Measurements from ENCODE around the gene PIGV.

PIGV gene

DNA sequence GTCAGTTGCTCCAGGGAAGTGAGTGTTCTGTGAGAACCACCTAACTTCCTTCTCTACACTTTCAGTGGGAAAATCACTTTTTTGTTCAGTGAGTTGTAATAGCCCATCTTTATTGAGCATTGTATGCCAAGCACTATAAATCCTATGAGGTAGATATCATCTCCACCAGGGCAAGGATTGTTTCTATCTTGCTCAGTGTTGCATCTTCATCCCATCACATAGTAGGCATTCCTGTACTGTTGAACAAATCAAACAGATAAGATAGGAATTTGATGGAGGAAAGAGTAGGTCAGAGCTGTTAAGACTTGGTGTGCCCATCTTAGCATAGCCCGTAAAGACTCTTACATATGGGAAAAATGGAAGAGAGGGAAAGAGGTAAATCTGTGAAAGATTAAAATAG lies 2.9 kb upstream of the PIGV start:
- ChIA-PET CTCF (interaction anchor here (1.2 kb wide), 1 partner anchor 368 kb away, joined by 3 read pairs; no protein-coding TSS in a partner anchor), POLR2A (interaction anchor here (0.7 to 7.7 kb wide), 4 partner anchors 80 to 92 kb away, joined by 3 to 100 read pairs (median 8); no protein-coding TSS in a partner anchor)
- TF ChIP-seq ZNF384 (IDR thresholded peaks at IDR 0.05) (no peak), SUZ12 (IDR thresholded peaks at IDR 0.05) (no peak), SP1 (IDR thresholded peaks at IDR 0.05) (no peak), NFRKB (IDR thresholded peaks at IDR 0.05) (no peak)
- DNase-seq (ENCODE audit: extremely low spot score): no peak

DNA sequence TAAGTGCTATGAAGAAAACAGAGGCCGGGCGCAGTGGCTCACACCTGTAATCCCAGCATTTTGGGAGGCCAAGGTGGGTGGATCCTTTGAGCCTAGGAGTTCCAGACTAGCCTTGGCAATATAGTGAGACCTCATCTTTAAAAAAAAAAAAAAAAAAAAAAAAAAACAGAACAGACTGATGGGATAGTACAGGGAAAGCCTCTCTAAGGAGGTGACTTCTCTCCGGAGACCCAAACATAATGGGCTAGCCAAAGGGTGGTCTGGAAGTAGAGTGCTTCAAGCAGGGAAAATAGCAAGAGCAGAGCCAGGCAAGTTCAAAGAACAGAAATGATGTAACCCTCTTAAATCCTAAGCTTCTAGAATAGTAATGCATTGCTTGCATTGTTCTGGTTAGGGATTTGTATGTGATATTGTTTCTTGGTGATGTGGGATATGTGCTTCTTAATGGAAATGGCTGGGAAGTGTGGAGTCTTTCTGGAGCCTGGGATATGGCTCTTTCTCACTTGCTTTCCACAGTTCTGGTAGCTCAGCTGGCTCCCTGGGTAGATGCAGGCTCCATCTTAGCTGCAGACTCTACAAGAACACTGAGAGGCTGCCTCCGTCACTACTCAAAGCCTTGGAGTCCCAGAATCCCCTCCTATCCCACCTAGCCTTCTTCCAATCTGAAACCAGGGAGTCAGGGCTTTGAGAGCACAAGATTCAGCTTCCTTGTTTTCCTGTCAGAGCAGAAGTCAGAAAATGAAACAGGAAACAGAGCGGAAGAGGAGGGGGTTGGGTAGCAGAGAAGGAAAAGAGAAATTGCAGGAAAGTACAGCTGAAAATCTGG lies 1.9 kb upstream of the PIGV start:
- DNase-seq (ENCODE audit: extremely low spot score): no peak
- POLR2A ChIA-PET: interaction anchor here (0.5 to 7.7 kb wide), 10 partner anchors 9 to 114 kb away, joined by 3 to 100 read pairs (median 4); partner anchors contain the start of gene ZDHHC18
- TF ChIP-seq ZNF384 (IDR thresholded peaks at IDR 0.05) (no peak), FOXM1 (IDR thresholded peaks at IDR 0.05; ENCODE audit: borderline replicate concordance) (no peak), SP1 (IDR thresholded peaks at IDR 0.05) (no peak), ARNT (IDR thresholded peaks at IDR 0.05) (no peak), LEF1 (IDR thresholded peaks at IDR 0.05; ENCODE audit: borderline replicate concordance) (no peak), ELF4 (IDR thresholded peaks at IDR 0.05) (no peak), SUZ12 (IDR thresholded peaks at IDR 0.05) (no peak), FOXA1 (IDR thresholded peaks at IDR 0.05) (no peak), BHLHE40 (IDR thresholded peaks at IDR 0.05; ENCODE audit: borderline replicate concordance) (no peak), TARDBP (IDR thresholded peaks at IDR 0.05) (no peak), L3MBTL2 (conservative IDR thresholded peaks at IDR 0.05) (no peak), HDGF (IDR thresholded peaks at IDR 0.05; ENCODE audit: borderline replicate concordance) (no peak), NFRKB (IDR thresholded peaks at IDR 0.05) (no peak)
- TF ChIP-seq, protein P1, sequence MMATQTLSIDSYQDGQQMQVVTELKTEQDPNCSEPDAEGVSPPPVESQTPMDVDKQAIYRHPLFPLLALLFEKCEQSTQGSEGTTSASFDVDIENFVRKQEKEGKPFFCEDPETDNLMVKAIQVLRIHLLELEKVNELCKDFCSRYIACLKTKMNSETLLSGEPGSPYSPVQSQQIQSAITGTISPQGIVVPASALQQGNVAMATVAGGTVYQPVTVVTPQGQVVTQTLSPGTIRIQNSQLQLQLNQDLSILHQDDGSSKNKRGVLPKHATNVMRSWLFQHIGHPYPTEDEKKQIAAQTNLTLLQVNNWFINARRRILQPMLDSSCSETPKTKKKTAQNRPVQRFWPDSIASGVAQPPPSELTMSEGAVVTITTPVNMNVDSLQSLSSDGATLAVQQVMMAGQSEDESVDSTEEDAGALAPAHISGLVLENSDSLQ (IDR thresholded peaks at IDR 0.05): no peak
- CTCF ChIA-PET: interaction anchor here (0.8 to 1.0 kb wide), 4 partner anchors 41 to 184 kb away, joined by 3 to 4 read pairs (median 4); partner anchors contain the start of gene ZDHHC18

DNA sequence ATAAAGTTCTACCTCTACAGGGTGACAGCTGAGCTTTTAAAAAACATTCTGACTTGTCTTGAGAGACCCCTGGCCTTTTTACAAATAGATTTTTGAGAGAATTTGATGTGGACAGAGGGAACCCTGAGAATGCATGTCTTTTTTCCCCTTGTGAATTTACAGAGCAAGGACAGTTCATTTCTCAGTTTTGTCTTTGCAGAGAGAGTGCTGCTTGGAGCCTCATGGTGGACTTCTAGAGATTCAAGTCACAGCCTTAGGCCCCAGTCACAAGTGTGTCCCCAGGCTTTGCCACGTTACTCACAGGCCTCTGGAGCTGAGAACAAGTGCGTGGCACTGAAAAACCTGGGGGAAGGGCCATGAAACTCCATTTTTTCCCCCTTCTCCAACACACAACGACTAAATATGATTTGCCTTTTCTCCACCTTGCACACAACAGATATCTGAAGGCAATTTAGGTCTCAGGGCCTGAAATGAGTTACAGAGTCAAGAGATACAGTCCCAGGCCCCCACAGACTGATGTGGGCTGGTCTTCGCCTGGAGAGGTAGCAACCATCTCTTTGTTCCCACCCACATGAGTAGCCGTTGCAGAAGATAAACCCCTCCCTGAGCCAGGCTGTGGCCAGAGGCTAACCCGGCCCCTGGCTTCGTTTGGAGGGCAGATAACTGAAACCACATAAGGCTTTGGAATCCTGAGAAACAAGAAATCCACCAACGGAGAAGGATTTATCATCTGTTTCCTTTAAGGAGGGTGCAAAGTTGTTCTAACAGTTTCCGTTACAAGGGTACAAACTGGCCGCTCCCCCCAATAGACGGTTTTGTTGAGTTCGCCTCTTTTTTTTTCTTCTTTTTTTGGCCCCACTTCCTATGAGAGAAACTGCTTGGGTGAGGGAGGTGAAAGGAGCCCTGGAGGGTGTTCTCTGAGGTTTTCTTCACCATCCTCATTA lies 1.0 kb upstream of the PIGV start:
- ChIA-PET CTCF (interaction anchor here (0.8 to 1.0 kb wide), 4 partner anchors 40 to 185 kb away, joined by 3 to 4 read pairs (median 4); partner anchors contain the start of gene ZDHHC18), POLR2A (interaction anchor here (0.5 to 7.7 kb wide), 10 partner anchors 10 to 188 kb away, joined by 3 to 100 read pairs (median 4); partner anchors contain the start of gene ZDHHC18)
- TF ChIP-seq FOXK2 (IDR thresholded peaks at IDR 0.05) (no peak), L3MBTL2 (conservative IDR thresholded peaks at IDR 0.05) (no peak), FOXA1 (IDR thresholded peaks at IDR 0.05) (no peak), SUZ12 (IDR thresholded peaks at IDR 0.05) (no peak), HDGF (IDR thresholded peaks at IDR 0.05; ENCODE audit: borderline replicate concordance) (no peak), ARNT (IDR thresholded peaks at IDR 0.05) (no peak)
- peak; percentile 27 for DNase-seq (ENCODE audit: extremely low spot score)

DNA sequence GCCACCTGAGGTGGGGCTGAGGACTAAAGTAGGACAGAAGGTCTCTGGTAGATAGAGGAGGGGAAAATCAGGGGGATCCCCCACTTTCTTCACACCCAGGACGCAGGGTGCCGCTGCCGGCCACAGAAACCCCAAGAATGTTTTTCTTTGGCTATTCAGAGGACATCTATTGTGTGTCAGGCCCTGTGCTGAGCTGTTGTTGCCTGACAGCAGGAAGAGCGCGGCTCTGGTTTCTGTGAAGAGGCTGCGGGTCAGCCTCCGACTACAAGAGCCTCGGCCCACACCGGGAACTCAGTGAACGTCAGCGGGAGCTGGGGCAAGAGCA lies 407 bp upstream of the PIGV start:
- DNase-seq (ENCODE audit: extremely low spot score): no peak
- CTCF ChIA-PET: interaction anchor here (0.6 to 4.2 kb wide), 3 partner anchors 9 to 184 kb away, joined by 3 to 51 read pairs (median 7); no protein-coding TSS in a partner anchor
- no peak for TF ChIP-seq ARNT (IDR thresholded peaks at IDR 0.05)
- no peak for TF ChIP-seq TARDBP (IDR thresholded peaks at IDR 0.05)
- TF ChIP-seq BHLHE40 (IDR thresholded peaks at IDR 0.05; ENCODE audit: borderline replicate concordance): no peak
- TF ChIP-seq L3MBTL2 (conservative IDR thresholded peaks at IDR 0.05): no peak
- no peak for TF ChIP-seq FOXK2 (IDR thresholded peaks at IDR 0.05)
- no peak for TF ChIP-seq ELF4 (IDR thresholded peaks at IDR 0.05)
- TF ChIP-seq, protein P1 (IDR thresholded peaks at IDR 0.05): no peak
- POLR2A ChIA-PET: interaction anchor here (0.9 to 7.7 kb wide), 17 partner anchors 8 to 189 kb away, joined by 3 to 100 read pairs (median 7); partner anchors contain the start of gene GPN2

DNA sequence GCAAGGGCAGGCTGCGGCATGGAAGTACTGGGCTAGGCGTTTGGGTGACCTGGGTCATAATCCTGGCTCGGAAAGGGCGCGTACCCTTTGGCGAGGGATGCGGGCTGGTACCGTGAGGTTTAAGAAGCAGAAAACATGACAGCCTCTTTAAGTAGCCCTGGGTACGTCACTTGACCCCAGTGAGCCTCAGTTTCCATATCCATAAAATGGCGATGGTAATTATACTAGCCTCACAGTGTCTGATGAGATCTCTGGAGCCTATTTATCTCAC lies 700 bp downstream of the PIGV start:
- TF ChIP-seq, protein P1 (IDR thresholded peaks at IDR 0.05): no peak
- TF ChIP-seq ARNT (IDR thresholded peaks at IDR 0.05): no peak
- no peak for TF ChIP-seq FOXM1 (IDR thresholded peaks at IDR 0.05; ENCODE audit: borderline replicate concordance)
- no peak for TF ChIP-seq ZNF384 (IDR thresholded peaks at IDR 0.05)
- TF ChIP-seq TARDBP (IDR thresholded peaks at IDR 0.05): no peak
- TF ChIP-seq SUZ12 (IDR thresholded peaks at IDR 0.05): no peak
- no peak for TF ChIP-seq SP1 (IDR thresholded peaks at IDR 0.05)
- no peak for TF ChIP-seq NFRKB (IDR thresholded peaks at IDR 0.05)
- no peak for TF ChIP-seq CTBP1 (IDR thresholded peaks at IDR 0.05; ENCODE audit: borderline replicate concordance)
- TF ChIP-seq ELF4 (IDR thresholded peaks at IDR 0.05): no peak
- no peak for TF ChIP-seq BHLHE40 (IDR thresholded peaks at IDR 0.05; ENCODE audit: borderline replicate concordance)
- DNase-seq (ENCODE audit: extremely low spot score): no peak
- ChIA-PET POLR2A (interaction anchor here (0.5 to 7.7 kb wide), 26 partner anchors 8 to 288 kb away, joined by 3 to 100 read pairs (median 6); partner anchors contain the start of gene GPN2), CTCF (interaction anchor here (0.5 to 4.2 kb wide), 22 partner anchors 9 to 260 kb away, joined by 3 to 51 read pairs (median 4); no protein-coding TSS in a partner anchor)
